Neural cell (in vitro differentiated cells): ENCODE measurements around the gene GIPC1.

ENCODE experiments used
- CTCF ChIP-seq: fragments of 450-650 bp; IDR thresholded peaks from 2 replicates; pipeline ENCODE4 v1.5.1; 2014; ENCODE audit warnings: antibody characterized with exemption, mild to moderate bottlenecking, moderate library complexity; ENCODE audit not compliant: poor library complexity, severe bottlenecking
- EP300 ChIP-seq: fragments of 450-650 bp; conservative IDR thresholded peaks from 2 replicates; pipeline ENCODE4 v1.6.1; 2014; ENCODE audit warnings: antibody characterized with exemption, mild to moderate bottlenecking, moderate library complexity; ENCODE audit not compliant: poor library complexity, severe bottlenecking
- EZH2 ChIP-seq: fragments of 200-600, 300-800 bp; shearing (Covaris generic), sonication (generic); IDR thresholded peaks from 2 replicates; pipeline ENCODE4 v1.6.1; 2014; ENCODE audit warnings: antibody characterized with exemption, low read length, borderline replicate concordance, mild to moderate bottlenecking; ENCODE audit not compliant: insufficient read depth, poor library complexity, severe bottlenecking
- MXI1 ChIP-seq: fragments of 450-650 bp; conservative IDR thresholded peaks from 2 replicates; pipeline ENCODE4 v1.6.1; 2014; ENCODE audit warnings: antibody characterized with exemption, mild to moderate bottlenecking; ENCODE audit not compliant: poor library complexity, severe bottlenecking
- POLR2AphosphoS5 ChIP-seq: IDR thresholded peaks from 2 replicates; pipeline ENCODE4 v1.6.1; 2012
- RAD21 ChIP-seq: fragments of 450-650 bp; conservative IDR thresholded peaks from 2 replicates; pipeline ENCODE4 v1.6.1; 2014; ENCODE audit warnings: antibody characterized with exemption, mild to moderate bottlenecking, moderate library complexity
- REST ChIP-seq: IDR thresholded peaks from 2 replicates; pipeline ENCODE4 v1.6.1; 2012; ENCODE audit warnings: borderline replicate concordance
- SMC3 ChIP-seq: fragments of 450-650 bp; conservative IDR thresholded peaks from 2 replicates; pipeline ENCODE4 v1.6.1; 2014; ENCODE audit warnings: antibody characterized with exemption, mild to moderate bottlenecking, moderate library complexity; ENCODE audit not compliant: poor library complexity
- TAF1 ChIP-seq: IDR thresholded peaks from 2 replicates; pipeline ENCODE4 v1.6.1; 2012; ENCODE audit warnings: low read depth

GRCh38 chr19:14482172-14482941 is 13.6 kb downstream of the GIPC1 start:
- TF ChIP-seq CTCF (no peak), REST (no peak), MXI1 (no peak), EZH2 (no peak), EP300 (no peak), POLR2AphosphoS5 (no peak), SMC3 (no peak), RAD21 (no peak), TAF1 (no peak)
